ENCODE data around the gene HSFX2. TPM values are rescaled to one million over a fixed set of nuclear protein-coding genes. Genes with fewer than 3 reads are reported as not detected.
"Not testable (repeated sequence)": the region's sequence is repeated elsewhere in the genome, so short reads cannot be mapped to it uniquely, and the experiment has no call there.

The HSFX2 gene, protein sequence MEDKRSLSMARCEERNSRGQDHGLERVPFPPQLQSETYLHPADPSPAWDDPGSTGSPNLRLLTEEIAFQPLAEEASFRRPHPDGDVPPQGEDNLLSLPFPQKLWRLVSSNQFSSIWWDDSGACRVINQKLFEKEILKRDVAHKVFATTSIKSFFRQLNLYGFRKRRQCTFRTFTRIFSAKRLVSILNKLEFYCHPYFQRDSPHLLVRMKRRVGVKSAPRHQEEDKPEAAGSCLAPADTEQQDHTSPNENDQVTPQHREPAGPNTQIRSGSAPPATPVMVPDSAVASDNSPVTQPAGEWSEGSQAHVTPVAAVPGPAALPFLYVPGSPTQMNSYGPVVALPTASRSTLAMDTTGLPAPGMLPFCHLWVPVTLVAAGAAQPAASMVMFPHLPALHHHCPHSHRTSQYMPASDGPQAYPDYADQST
- 0.22 and 0.40 TPM in 2 replicates for total RNA-seq

- not testable (repeated sequence) for DNase-seq (ENCODE audit: low read depth in 2 of 2)
These were observed at the start of gene HSFX2 for GRCh38 chrX:149595214-149595613. HSFX2 (minus strand) TSS chrX:149595314; CDS start chrX:149594700, 614 bp downstream.

- DNase-seq (ENCODE audit: low read depth in 2 of 2) = no peak
These were observed 48.4 kb upstream of the HSFX2 start for GRCh38 chrX:149643496-149643895.

DNA sequence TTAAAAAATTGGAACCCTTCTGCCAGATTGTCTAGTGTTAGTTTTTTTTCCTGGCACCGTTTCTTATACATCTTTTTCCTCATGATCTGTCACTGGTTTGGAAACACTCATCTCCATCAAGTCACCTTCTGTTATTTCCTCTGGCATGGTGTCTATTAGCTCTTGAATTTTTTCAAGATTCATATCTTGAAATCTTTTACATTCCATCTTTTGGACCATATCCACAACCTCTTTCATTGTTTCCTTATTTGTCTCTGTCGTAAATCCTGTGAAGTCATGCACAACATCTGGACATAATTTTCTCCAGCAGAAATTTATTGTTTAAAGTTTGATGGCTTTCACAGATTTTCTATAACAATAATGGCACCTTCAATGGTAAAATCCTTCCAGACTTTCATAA, 46.7 kb upstream of the HSFX2 start:
- DNase-seq (ENCODE audit: low read depth in 2 of 2) = no peak

GRCh38 chrX:149641432-149641831, 46.3 kb upstream of the HSFX2 start:
- DNase-seq (ENCODE audit: low read depth in 2 of 2) = no peak

GRCh38 chrX:149639568-149639967, 44.5 kb upstream of the HSFX2 start:
- DNase-seq (ENCODE audit: low read depth in 2 of 2) = no peak

DNA sequence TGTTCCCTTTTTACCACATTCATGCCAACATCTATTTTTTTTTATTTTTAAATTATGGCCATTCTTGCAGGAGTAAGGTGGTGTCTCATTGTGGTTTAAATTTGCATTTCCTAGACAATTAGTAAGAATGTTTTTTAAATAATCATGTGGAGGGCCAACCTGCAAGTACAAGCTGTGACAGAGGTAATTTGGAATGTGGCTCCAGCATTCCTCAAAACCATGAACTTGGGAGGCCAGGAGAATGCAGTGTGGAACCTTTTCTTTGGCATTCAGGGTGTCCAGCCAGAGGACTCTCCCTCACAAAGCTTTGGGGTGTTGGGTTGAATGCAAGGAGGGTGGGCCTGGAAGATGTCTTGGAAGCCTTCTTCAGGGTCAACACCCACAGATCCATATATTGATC, 43.7 kb upstream of the HSFX2 start:
- no peak for DNase-seq (ENCODE audit: low read depth in 2 of 2)

DNA sequence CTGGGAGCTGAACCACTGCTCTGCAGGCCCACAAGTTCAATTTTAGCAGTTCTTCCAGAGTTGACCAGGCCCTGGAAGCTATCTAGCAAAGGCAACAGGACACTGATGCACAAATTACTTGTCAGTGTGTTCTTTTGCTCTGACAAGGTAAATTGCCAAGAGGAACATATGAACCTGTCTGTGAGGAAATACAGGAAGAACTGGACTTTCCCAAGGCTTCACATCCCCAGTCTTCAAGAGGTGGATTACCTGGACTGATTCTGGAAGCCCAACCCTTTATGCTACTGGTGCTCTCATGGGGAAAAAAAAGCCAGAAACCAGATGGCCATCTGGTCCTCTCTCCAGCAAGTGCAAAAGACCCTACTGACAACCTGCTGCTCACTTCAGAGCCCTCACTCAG, 38.4 kb upstream of the HSFX2 start:
- DNase-seq (ENCODE audit: low read depth in 2 of 2) = no peak

GRCh38 chrX:149631234-149632165, 36.4 kb upstream of the HSFX2 start, which contains the start of gene TMEM185A:
TMEM185A (minus strand) TSS chrX:149631792; CDS start chrX:149631580, 212 bp downstream.
- DNase-seq (ENCODE audit: low read depth in 2 of 2) = peak; percentile 46 to 58

GRCh38 chrX:149630681-149631233, 35.6 kb upstream of the HSFX2 start:
- peak; percentile 30 to 54 for DNase-seq (ENCODE audit: low read depth in 2 of 2)

- no peak for DNase-seq (ENCODE audit: low read depth in 2 of 2)
These were observed 34.7 kb upstream of the HSFX2 start for GRCh38 chrX:149629730-149630387.

- DNase-seq (ENCODE audit: low read depth in 2 of 2) = no peak
These were observed 33.7 kb upstream of the HSFX2 start for GRCh38 chrX:149628768-149629167.

DNA sequence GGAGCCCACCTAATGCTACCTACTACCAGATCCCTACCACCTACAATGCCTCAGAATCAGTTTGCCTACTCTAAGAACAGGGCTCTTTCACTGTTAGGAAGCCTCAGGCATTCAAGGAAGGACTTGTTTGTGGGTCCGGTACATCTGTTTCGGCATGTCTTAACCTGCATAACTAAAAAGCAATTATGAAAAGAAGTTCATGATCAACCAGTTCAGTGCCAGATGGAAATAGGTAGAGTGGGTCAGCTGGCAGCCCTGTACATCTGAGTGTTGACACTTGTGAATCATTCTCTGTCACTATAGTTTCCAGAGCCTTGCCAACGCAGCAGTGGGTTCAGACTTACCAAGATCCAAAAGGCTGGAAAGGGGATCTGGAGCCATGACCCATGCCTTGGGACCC, 33.2 kb upstream of the HSFX2 start:
- no peak for DNase-seq (ENCODE audit: low read depth in 2 of 2)

- DNase-seq (ENCODE audit: low read depth in 2 of 2) = not testable (repeated sequence)
These were observed 31.7 kb upstream of the HSFX2 start for GRCh38 chrX:149626829-149627228.

- not testable (repeated sequence) for DNase-seq (ENCODE audit: low read depth in 2 of 2)
These were observed 24.5 kb upstream of the HSFX2 start for GRCh38 chrX:149619662-149620061.

GRCh38 chrX:149618871-149619270, 23.8 kb upstream of the HSFX2 start:
- DNase-seq (ENCODE audit: low read depth in 2 of 2) = no peak

DNA sequence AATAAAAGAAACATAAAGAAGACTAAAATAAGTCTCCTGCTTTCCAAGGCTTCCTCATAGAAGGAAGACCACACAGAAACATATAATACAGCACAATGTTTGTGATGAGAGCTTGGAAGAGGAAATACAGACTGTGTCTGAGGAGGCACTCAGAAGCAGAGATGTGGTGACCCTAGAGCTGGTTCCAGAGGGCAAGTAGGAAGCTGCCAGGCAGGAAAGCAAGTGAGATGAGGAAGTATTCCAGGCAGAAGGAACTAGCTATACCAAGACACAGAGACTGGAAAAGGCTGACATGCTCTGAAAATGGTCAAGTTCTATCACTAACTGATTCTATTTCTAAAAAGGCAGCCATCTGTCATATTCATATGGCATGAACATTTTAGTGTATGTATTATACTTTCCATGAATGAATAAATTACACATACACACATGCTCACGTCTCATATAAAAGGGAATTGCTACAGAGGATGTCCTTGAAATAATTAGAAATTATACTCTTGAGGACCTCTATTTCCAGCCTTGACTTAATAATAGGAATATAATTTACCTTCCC, 16.6 kb upstream of the HSFX2 start:
- no peak for DNase-seq (ENCODE audit: low read depth in 2 of 2)

DNA sequence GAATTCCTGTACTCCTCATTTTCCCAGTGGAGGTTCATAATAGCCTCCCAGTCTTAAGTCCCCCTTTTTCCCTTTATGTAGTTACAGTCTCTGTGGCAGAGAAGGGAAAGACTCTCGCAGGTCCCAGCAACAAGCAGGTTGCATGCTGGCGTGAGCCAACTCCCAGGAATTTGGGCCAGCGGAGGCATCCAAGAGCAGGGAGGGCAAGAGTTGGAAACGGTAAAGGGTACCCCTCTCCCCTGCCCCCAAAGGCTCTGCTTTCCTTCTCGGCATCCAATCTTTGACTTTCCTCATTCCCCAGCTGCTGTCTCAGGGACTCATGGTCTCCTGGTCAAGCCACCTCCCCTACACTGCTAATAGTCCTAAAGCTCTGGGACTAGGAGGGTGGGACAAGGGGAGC, 15.4 kb upstream of the HSFX2 start:
- no peak for DNase-seq (ENCODE audit: low read depth in 2 of 2)

DNA sequence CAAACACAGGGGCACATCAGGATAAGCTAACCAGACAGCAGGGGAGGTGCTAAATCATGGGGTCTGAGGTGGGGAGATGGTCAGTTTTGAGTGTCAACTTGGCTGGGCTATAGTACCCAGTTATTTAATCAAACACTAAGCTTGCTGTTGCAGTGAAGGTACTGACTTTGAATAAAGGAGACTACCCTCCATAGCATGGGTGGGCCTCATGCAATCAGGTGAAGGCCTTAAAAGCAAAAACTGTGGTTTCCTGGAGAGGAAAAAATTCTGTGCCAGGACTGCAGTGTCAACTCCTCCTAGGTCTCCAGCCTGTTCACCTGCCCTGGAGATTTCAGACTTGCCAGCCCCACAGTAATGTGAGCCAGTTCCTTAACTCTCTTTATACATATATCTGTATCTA, 12.6 kb upstream of the HSFX2 start:
- DNase-seq (ENCODE audit: low read depth in 2 of 2) = no peak

DNA sequence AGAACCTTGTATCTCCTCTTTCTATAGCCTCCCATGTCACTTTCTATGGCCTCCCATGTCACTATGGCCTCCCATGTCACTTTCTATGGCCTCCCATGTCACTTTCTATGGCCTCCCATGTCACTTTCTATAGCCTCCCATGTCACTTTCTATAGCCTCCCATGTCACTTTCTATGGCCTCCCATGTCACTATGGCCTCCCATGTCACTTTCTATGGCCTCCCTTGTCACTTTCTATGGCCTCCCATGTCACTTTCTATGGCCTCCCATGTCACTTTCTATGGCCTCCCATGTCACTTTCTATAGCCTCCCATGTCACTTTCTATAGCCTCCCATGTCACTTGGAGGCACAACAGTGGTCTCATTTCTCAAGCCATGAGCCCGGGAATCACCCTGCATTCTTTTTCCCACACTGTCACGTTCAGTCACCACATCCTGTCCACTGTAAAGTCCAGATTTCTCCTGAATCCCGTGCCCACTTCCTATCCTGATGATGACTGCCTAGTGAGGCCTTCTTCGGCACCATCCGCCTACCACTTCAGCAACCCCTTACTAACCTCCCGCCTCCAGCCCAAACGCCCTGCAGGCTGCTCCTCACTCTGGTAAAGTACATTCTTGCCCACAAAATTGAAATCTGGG, 10.3 kb upstream of the HSFX2 start:
- not testable (repeated sequence) for DNase-seq (ENCODE audit: low read depth in 2 of 2)

- not testable (repeated sequence) for DNase-seq (ENCODE audit: low read depth in 2 of 2)
These were observed 3.5 kb upstream of the HSFX2 start for GRCh38 chrX:149598603-149599002.

DNA sequence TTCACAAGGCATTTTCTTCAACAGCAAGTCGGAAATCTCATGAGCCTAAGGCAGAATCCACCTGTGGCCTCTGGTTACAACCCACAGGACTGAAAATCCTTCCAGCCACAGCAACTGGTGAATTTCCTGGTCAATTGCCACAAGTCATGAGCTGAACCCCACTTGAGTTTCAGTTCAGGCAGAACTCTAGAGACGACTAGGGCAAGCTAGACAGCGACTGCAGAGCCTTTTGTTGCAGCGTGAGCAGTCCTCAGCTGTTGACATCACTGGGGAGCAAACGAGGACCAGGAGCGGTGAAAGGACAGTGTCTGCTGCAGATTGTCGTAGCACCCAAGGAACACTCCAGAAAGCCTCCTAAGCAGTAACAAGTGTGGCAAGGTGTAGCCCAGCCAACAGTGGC, 829 bp upstream of the HSFX2 start:
- DNase-seq (ENCODE audit: low read depth in 2 of 2) = not testable (repeated sequence)

Measured in lung microvascular endothelial cell (primary cell).